Measurements from ENCODE around the gene RNF44.

- TF ChIP-seq CTCF (IDR thresholded peaks at IDR 0.05; ENCODE audit: low read length) (no peak), EZH2 (optimal IDR thresholded peaks at IDR 0.05; ENCODE audit: low read depth, low read length) (no peak), EZH2phosphoT487 (IDR thresholded peaks at IDR 0.05; ENCODE audit: low read length) (no peak)
Measured at GRCh38 chr5:176527246-176528222, 9.7 kb downstream of the RNF44 start.

Measured in MM.1S (cell line).